Testis (tissue), 3 donors: ENCODE results near the gene ADRA2B. TPM values are rescaled to one million over a fixed set of nuclear protein-coding genes. Genes with fewer than 3 reads are reported as not detected.
A peak's percentile ranks its signal among the peaks of the same experiment; 100 is the strongest.

Experiments used
- DNase-seq: peaks from one replicate; pipeline ENCODE4 v3.0.0-alpha.2; 2019
- H3K27ac ChIP-seq, 2 donors: fragments of 200-600 bp; sonication (generic); one replicate each; pipeline ENCODE4 v1.5.1; 2019
- H3K27me3 ChIP-seq: fragments of 200-600 bp; sonication (generic); one replicate; pipeline ENCODE4 v1.5.1; 2019
- H3K36me3 ChIP-seq: fragments of 200-600 bp; sonication (generic); one replicate; pipeline ENCODE4 v1.5.1; 2017; ENCODE audit warnings: low read depth; ENCODE audit errors: missing control alignments
- H3K4me1 ChIP-seq: fragments of 200-600 bp; sonication (generic); one replicate; pipeline ENCODE4 v1.5.1; 2019
- H3K4me3 ChIP-seq, 2 donors: fragments of 200-600 bp; sonication (generic); one replicate each; pipeline ENCODE4 v1.5.1; 2017 to 2019
- H3K9me3 ChIP-seq: fragments of 200-600 bp; sonication (generic); one replicate; pipeline ENCODE4 v1.5.1; 2017
- CTCF ChIP-seq, 3 experiments: fragments of 450-650 bp in 2 of 3; fragments of 200-600 bp in 1 of 3; sonication (generic) in 1 of 3; IDR thresholded peaks; one replicate each; pipeline ENCODE4 v1.5.1; 2016 to 2019; ENCODE audit warnings: antibody characterized with exemption in 3 of 3, mild to moderate bottlenecking in 2 of 3, moderate library complexity in 1 of 3
- POLR2A ChIP-seq: fragments of 450-650 bp; IDR thresholded peaks from one replicate; pipeline ENCODE4 v1.6.1; 2017; ENCODE audit warnings: antibody characterized with exemption, mild to moderate bottlenecking, moderate library complexity
- WGBS, 2 donors: methylation state at CpG; one replicate each; pipeline ENCODE4 v1.1.5; 2018; 5-methylcytosine and 5-hydroxymethylcytosine counted together
- intact Hi-C: fragments of 100-400 bp; cut with DNase I; formaldehyde crosslinking; loops from one replicate; pipeline ENCODE4 v1.15.1; 2023; ENCODE audit warnings: low total_unique reads
- polyA plus RNA-seq: library from polyadenylated mRNA; stranded (reverse); fragments of 350-450 nt; fragmentation: Illumina TruSeq; extraction: RNeasy Lipid Tissue Mini Kit (QIAGEN cat#74804); gene quantifications from one replicate; pipeline ENCODE4 v1.2.3, GENCODE V29; 2014; ENCODE audit warnings: low read depth, low replicate concordance; ENCODE audit not compliant: insufficient read depth
- total RNA-seq, 2 donors: library from RNA; depleted of rRNA; stranded (reverse); fragments of >200 nt; gene quantifications; one replicate each; pipeline ENCODE4 v1.2.3, GENCODE V29; 2016

Gene ADRA2B
- total and polyA plus RNA-seq, 3 donors from 2014 or later: 2.1 to 2.6 (median 2.4) TPM

GRCh38 chr2:96108541-96109360 lies 7.6 kb downstream of the ADRA2B start:
- peaks cover 18% of the 10 kb centered on the region for H3K4me1 ChIP-seq
- no peak overlapping the region for H3K4me3 ChIP-seq
- H3K27me3 ChIP-seq: no peaks in the 10 kb centered on the region
- intact Hi-C loops: no loop called here
- H3K9me3 ChIP-seq: no peaks in the 10 kb centered on the region
- 33 to 59% methylated on average over 11 to 17 of the region's 17 CpGs for WGBS, 2 donors
- DNase-seq: peak; percentile 60
- H3K27ac ChIP-seq: peak overlapping the region in 1 of 2 donors; percentile 44
- H3K36me3 ChIP-seq: no peaks in the 10 kb centered on the region
- TF ChIP-seq POLR2A: no peak
- no peak for TF ChIP-seq CTCF (IDR thresholded peaks at IDR 0.05)

DNA sequence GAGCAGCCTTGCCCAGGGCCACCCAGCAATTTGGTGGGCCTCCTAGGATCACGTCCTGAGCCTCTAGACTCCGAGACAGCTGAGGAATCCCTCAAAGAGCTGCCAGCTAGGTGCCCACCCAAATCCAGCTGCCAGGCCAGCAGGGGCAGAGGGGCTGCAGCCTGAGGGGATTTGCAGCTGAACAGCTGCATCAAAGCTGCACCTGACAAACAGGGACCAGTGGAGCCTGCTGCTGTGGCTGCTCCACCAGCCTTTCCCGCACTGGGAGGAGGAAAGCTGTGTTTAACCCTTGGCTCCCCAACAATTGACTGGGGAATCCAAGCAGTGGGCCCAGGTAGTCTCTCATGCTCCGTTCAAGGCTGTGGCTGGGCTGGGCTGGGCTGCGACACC lies 8.2 kb downstream of the ADRA2B start:
- Histone ChIP-seq H3K27me3 (no peaks in the 10 kb centered on the region), H3K4me3 (no peak overlapping the region), H3K27ac (no peak overlapping the region), H3K36me3 (no peaks in the 10 kb centered on the region), H3K4me1 (peaks cover 18% of the 10 kb centered on the region), H3K9me3 (no peaks in the 10 kb centered on the region)
- DNase-seq: no peak
- WGBS, 2 donors: 65 to 90% methylated on average over 2 to 5 of the region's 5 CpGs
- intact Hi-C loops: no loop called here
- no peak for TF ChIP-seq POLR2A
- TF ChIP-seq CTCF (IDR thresholded peaks at IDR 0.05): no peak

DNA sequence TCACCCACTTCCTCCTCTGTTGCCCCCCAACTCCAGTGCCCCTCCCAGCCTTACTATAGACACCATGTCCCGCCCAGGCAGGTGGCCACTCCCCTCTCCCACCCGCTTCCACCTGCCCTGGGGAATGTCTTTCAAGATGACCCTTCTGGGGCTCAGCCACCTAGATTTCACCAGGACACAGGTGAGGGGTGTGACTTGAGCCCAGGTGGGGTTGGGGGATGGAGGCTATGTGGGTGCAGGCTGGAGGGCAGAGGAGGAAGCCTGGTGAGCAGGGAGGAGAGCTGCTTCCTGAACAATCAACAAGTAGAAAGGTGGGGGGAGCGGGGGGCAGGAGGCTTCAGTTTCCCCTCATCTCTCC lies 8.7 kb downstream of the ADRA2B start:
- Histone ChIP-seq H3K27me3 (no peaks in the 10 kb centered on the region), H3K27ac (no peak overlapping the region), H3K36me3 (no peaks in the 10 kb centered on the region), H3K9me3 (no peaks in the 10 kb centered on the region), H3K4me3 (no peak overlapping the region), H3K4me1 (peaks cover 18% of the 10 kb centered on the region)
- intact Hi-C loops: no loop called here
- TF ChIP-seq POLR2A (no peak), CTCF (IDR thresholded peaks at IDR 0.05) (no peak)
- DNase-seq: no peak
- 96 to 98% methylated on average over 3 of the region's 3 CpGs for WGBS, 2 donors

GRCh38 chr2:96106991-96107707 lies 9.2 kb downstream of the ADRA2B start:
- DNase-seq: no peak
- no peak overlapping the region for H3K27ac ChIP-seq
- H3K36me3 ChIP-seq: no peaks in the 10 kb centered on the region
- TF ChIP-seq POLR2A (no peak), CTCF (IDR thresholded peaks at IDR 0.05) (no peak)
- H3K4me1 ChIP-seq: peaks cover 18% of the 10 kb centered on the region
- 73 to 80% methylated on average over 9 of the region's 9 CpGs for WGBS, 2 donors
- no peak overlapping the region for H3K4me3 ChIP-seq
- no peaks in the 10 kb centered on the region for H3K27me3 ChIP-seq
- no peaks in the 10 kb centered on the region for H3K9me3 ChIP-seq
- intact Hi-C loops: no loop called here
